Stimulated activated CD4-positive, alpha-beta T cell treated with anti-CD3 and anti-CD28 coated beads, TNF-alpha, amount 100 ng/mL, for 24 hours (primary cell): ENCODE results near the gene TP53AIP1.

Experiments used
- DNase-seq, 3 experiments: peaks; one replicate each; pipeline ENCODE4 v3.0.0-alpha.2; 2020; ENCODE audit warnings: low read depth in 3 of 3

The TP53AIP1 gene, protein sequence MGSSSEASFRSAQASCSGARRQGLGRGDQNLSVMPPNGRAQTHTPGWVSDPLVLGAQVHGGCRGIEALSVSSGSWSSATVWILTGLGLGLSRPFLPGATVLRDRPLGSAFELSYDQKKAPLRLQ

DNA sequence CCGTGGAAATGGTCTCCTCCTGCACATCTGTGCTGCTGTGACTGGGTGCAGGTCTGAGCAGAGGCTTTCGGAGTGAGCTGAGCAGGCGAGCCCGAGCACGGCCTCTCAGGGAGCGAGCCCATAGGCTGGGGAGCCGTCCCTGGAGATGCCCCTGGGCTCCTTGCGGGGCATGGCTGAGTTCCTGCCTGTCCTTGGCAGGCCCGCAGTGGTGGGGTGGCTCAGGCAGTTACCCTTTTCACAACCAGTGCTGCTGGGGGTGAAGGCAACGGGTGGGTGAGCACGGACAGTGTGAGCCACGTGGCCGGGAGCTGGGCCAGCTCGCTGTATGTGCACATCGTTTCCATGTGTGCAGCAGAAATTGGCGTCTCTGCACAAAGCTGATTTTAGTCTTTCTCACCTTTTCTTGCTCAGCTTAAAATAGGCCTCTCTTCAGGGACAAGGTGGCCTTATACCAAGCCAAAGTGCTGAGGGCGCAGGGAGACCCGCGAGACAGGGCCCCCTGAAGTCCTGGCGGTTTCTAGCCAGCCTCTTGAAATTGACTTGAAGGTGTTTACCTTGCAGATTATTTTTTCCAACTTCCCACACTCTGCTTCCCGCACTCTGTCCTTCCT, at the start of gene TP53AIP1:
Gene TP53AIP1 (minus strand): TSS at position 55 of the 611 bp plus-strand sequence. CDS start 5,053 bp downstream, outside the sequence.
- no peak for DNase-seq

DNA sequence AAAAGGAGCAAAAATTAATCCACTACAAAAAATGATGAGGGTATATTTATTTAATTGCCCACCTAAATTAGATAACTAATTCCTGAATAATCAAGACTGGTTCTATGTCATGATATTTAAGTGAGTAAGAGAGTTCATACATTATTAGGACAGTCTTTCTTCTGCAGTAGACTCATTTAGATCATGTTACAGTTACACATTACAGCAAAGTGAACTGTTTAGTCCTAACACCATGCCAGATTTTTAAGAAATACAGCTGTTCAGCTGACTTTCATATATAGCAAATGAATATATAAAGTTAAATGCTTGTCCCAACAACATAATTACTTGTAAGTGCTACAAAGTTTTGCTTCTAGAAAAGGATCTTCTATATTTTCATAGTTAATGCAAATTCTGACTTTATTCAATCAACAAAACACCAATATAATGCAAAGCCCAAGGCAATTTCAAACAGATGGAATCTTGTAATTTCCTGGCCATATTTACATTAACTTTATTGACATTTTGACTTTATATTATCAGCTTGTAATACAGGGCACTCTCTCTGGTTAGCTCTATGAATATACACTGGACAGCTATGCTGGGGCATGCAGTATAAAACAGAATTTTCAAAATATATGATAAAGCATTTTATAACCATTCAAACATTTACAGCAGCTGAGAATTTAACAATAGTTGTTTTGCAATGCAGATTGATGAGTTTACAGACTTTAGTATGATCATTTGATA, 45.7 kb upstream of the TP53AIP1 start:
- DNase-seq: no peak

DNA sequence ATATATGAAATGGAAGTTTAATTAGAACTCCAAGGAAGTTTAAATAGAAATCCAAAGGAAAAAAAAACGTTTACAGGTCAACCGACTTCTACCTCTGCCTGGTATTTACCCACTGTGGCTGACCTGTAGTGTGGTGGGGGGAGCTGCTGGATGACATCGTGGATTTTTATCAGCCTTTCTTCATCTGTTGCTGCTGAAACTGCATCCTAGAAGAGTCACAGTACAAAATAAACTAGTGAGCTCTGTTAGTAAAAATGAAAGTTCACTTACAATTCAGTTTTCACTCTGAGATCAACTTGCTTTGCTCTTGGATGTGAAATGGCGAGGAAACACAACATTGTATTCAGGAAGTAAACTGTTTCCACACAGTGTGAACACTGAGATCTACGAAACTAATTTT, 43.2 kb upstream of the TP53AIP1 start:
- no peak for DNase-seq

DNA sequence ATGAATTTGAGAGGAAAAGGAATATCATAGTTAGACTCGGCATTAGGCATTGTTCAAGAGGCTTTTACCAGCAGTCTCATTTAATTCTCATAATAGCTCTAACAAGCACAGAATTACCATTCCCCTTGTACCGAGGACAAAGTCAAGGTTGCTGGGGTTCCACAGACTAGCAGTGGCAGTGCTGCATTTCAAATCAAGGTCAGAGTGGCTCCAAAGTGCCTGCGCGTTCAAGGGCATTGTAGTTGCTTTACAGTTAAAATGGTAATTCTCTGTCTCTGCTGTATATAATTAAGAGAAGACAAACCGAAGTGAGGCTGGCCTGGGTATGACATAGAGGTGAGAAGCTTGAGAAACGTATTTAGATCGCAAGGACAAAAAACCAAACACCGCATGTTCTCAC, 40.4 kb upstream of the TP53AIP1 start:
- no peak for DNase-seq

DNA sequence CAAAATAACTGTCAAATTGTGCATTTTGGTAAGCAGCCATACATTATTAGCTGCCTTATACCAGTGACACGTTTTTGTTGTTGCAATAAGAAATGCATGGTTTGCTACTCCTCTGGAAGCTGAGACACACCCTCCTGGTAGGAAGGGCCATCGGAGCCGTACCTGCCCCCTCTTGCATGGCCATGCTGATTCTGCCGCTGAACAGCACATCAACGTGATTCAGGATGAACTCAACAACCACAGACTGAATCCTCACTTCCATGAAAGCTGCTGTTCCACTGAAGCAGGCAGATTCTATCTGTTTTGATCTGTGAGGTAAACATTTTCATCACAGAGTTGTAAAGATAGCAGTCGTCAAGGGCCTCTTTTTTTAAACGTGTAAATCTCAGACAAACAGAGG, 38.6 kb upstream of the TP53AIP1 start:
- DNase-seq: no peak

DNA sequence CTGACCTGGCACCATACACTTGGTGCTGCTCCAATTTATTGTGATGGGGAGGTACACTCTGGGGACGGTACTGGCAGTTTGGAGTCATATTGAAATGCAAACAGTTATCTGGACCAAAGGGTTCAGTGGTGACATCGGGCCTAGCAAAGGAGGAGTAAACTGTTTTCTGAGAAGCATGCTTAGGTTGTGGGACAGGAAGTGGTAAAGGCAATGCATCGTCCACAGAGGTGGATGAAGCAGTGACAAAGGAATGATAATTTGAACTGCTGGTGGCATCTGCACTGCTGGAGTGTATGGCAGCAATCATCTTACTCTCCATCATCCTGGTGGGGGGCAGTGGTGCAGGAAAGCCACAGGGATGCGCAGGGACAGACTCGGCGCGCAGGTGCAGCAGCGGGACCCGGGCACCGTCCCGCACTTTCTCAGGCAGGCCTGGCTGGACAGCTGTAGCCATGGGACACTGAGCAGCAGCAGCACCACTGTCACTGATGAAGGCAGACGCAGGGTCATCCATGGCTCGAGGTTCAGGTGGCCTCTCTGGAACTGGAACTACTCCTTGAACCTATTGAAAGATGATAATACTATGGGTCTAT, 28.0 kb upstream of the TP53AIP1 start:
- DNase-seq: no peak

DNA sequence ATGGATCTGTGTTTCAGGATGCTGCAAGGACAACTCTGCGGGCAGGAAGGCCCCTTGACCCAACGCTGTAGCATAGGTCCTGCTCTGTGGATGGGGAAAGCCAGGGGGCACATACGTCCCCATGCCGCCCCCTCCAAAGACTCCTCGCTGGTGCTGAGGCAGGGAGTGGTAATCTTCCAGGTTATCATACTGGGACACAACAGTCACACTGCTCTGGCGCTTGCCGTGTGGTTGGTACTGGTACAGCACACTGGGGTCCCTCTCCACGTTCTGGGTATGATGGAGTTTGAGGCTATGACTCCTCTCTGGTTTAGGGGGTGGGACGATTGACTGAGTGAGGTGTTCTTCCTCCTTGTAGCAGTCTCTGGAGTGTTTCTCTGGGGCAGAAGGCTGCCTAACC, 26.2 kb upstream of the TP53AIP1 start:
- no peak for DNase-seq

DNA sequence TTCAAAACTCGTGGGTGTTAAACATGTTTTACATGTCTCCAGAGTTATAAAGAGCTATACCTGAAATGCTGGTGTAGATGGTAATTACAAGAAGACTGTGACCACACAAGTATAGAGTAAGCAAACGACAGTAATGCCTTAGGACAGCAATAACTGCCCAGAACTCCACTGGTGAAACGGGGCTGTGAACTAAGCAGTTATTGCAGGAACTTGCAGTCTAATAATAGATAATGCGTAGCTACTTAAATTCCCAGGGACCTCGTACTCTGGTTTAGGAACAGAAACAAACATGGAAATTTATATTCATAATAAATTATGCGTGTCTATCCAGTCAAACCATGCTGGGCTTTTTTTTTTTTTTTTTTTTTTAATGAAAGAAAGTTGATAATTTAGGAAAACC, 24.9 kb upstream of the TP53AIP1 start:
- DNase-seq: no peak

DNA sequence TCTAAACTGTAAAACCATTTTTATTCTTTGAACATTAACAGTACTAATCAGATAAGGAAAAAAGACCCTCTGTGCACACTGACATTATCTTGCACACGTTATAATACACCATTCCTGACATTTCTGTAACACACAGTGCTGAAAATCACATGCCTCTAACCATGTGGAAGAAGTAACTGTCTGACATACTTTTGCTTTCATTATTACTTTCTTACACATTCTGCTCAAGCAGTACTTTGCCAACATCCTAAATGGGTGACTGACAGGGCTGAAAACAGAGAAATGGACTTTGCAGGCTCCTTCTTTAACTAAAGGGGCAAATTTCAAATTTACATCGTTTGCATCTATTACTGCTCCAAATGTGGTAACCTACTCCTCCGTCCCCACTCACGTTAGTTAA, 22.8 kb upstream of the TP53AIP1 start:
- no peak for DNase-seq

DNA sequence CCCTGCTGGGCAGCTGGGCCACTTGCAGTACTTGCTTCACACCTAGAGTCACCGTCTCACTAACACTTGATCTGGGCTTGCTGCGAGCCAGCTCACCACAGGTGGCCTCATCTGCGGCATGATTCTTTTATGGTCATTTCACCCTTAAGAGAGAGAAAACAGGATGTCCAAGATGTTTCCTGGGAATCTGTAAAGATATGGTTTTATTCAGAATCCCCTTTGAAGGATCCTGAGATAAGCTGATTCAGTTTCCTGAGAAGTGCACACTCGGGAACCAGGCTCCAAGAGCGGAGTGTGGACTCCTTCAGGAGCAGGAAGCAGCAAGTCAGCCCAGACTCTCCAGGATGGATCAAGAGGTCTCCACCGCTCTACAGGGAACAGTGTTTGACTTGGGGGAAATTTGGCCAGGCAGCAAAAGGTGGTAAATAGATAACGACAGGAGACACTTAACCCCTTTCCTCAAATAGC, 21.8 kb upstream of the TP53AIP1 start:
- DNase-seq: no peak

DNA sequence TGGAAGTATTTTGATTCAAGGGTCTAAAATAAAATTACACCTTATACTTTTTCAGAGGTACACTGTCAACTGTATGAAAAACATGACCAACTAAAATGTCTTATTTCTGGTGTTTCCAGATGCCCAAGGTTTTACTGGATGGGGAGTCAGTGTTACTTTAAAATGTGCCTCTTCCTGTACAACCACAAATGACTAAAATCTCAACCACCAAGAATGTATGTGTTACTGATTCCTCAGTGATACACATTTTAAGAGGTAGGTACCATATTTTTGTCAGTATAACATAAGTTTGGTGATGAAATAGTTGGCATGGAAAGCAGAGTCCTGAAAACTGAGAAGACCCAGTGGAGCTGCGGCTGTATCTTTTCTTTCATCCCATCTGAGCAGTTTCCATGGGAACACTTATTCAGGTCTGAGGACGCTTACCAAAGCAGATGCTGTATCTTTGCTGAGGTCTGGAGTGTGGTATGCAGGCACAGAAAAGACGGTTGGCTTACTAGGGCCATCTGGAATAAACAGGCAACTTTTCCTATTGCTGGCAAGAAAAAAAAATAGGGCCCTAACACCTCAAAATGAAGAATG, 21.2 kb upstream of the TP53AIP1 start:
- no peak for DNase-seq

DNA sequence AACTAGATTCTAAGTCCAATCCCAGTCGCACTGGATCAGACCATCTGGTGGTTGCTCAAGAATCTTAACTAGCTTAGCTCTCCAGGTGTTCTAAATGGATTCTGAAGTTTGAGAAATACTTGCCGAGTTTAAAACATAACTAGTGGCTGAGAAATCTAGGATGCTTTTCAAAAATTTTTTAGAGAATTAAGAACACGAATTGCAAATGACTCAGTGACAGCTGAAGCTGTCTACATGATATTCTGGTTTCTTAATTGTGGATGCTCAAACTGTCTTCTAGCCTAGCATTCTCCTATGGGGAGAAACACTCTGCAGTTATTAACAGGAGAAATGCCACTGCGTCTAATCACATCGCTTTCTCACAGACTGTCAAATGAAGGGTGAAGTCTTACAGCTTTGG, 20.2 kb upstream of the TP53AIP1 start:
- DNase-seq: no peak

DNA sequence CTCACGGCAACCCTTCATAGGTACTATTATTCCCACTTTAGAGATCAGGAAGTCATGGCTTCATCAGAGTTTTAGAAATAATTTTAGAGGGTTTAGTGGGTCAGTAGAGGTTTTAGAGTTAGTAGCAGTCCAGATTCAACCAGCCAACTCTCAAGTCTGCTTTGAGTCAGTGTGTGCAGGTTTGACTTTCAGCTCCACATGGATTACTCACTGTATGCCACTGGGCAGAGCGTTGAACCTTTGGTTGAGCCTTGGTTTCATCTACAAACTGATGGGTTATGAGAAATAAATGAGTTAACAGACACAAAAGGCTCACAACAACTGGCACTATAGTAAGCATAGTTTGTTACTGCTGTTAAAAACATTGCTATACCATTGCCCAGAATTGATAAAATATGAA, 19.0 kb upstream of the TP53AIP1 start:
- no peak for DNase-seq

DNA sequence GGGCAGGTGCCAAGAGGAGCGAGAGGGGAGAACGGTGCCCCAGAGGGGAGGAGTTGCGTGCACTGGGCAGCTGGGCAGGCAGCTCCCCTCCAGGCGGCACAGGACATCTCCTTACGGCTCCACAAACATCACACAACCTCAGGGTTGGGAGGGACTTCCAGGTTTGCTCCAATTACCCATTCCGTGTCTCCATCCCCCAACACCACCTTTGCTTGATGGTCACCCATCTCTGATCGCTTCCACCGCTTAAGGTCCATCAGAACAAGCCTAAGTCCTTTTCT, 14.5 kb upstream of the TP53AIP1 start:
- DNase-seq: no peak

DNA sequence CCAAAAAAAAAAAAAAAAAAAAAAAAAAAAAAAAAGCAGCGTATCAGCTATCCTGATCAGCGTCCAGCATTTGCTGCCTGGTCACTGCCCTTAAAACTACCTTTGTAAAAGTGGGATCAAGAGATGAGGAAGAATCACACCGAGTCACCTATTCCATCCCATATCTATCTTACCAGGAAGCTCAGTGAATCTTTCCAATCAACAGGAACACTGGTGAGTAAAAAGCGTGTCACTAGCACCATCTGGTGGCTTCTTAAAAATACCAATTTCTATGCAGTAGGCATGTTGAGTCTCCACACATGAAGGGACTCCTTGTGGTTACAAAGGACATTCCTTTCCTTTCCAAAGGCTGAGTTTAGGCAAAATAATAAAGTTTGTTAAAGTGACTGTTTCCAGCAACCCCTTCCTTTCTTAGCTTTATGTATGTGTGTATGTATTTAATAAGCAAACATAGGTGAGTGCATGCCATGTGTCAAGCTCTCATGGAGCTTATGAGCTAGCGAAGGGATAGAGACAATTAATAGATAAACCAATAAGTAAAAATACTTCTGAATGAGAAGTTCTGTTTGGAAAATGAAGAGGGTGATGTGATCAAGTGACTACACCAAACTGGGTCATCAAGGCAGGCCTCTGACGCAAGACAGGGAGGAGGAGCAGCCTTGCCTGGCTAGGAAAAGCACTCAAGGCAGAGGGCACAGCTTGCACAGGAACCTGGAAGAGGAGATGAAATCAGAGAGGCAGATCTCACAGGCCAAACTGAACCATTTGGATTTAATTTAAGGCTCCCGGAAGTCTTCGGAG, 13.9 kb upstream of the TP53AIP1 start:
- no peak for DNase-seq

DNA sequence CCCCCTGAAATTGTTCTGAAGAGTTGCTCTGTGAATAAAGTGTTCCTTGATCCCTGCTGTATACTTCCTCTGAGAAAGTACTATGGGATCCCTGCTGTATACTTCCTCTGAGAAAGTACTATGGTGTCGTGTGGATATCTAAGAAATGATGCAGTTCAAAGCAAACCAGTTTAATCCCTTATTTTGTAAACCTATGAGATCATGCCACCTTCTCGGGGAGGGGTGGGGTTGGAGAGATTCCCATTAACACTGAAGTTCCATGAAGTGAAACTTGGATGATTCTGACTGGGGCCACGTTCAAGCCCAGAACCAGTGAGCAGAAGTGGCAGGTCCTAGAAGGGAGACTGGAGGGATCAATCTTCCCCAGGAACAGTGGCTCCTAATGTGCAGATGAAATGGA, 13.0 kb upstream of the TP53AIP1 start:
- DNase-seq: no peak

DNA sequence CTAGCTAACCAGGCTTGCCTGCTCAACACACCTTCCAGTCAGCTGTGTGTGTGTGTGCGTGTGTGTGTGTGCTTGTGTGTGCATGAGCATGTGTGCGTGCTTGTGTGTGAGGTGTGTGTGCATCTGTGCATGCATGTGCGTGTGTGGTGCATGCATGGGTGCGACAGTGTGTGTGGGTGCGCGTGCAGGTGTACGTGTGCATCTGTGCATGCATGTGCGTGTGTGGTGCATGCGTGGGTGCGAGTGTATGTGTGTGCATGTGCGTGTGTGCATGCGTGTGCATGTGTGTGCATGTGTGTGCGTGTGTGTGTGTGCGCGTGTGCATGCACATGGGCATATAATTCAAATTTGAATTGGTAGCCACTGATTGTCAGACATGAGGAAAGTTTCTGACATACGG, 10.5 kb upstream of the TP53AIP1 start:
- DNase-seq: no peak

DNA sequence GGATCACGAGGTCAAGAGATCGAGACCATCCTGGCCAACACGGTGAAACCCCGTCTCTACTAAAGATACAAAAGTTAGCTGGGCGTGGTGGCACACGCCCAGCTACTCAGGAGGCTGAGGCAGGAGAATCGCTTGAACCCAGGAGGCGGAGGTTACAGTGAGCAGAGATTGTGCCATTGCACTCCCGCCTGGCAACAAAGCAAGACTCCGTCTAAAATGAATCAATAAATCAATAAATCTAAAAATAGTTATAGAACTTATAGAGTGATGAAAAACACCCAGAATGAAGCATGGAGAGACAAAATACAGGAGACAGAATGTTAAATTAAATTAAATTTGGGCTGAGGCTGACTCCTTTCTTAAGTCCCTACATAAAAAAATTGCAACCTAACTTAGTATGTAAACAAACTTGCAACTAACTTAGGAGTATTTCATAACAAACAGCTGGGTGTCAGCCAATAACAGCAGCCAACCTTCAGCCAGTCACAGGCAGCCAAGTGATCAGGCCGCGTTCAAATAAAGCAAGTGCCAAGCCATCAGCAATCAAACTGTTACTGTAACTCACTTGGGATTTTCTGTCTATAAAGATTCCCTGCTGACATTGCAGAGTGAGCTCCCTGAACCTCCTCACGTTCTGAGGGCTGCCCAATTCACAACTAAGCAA, 7.3 kb upstream of the TP53AIP1 start:
- DNase-seq: no peak

DNA sequence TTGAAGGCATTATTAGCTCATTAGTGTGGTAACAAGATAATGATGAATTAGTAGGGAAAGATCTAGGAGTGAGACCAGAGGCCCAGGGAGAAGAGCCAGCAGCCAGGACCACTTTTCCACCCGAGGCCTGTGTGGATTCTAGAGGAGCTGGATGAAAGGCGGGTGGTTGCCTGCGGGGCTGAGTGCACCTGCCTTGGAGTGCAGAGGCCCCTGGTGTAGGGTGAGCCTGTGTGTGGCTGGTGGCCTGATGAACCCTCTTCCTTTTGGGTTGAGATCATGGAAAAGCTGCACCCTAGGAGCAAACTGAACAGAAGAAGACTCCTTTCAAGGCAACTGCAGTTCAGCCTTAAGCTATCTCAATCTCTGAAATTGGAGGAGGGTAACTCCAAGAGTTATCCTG, 5.9 kb upstream of the TP53AIP1 start:
- DNase-seq: no peak

DNA sequence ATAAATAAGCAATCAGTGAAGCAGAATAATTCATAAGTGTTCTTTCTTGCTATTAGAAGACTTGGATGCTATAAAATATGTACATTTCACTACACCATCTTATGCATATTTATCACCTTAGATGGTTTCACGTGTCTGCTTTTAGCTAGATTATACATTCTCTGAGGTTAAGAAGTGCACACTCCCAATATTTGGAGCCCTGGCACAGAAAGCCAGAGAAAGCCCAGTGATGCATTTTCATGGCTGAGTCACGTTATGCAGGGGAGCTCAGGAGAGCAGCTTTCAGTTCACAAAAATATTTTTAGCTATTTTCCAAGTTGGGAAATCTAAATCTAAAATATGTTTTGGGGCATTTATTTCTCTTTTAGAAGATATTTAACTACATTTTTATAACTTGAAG, 5.1 kb upstream of the TP53AIP1 start:
- no peak for DNase-seq

DNA sequence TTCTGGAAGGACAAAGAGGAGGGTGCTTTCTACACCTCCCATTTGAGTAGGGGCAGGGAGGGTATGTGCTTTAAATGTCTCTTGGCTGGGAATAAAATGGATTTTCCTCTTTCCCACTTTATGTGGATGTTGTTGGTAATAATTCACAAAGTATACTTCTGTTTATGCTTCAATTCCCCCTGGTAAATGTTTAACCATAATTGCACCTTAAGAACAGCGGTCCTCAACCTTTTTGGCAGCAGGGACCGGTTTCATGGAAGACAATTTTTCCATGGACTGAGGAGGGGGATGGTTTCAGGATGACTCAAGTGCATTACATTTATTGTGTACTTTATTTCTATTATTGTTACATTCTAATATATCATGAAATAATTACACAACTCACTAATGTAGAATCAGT, 4.0 kb upstream of the TP53AIP1 start:
- DNase-seq: no peak
